ENCODE results near the gene CKLF. TPM values are rescaled to one million over a fixed set of nuclear protein-coding genes. Genes with fewer than 3 reads are reported as not detected.

The CKLF gene
- total RNA-seq, 8 experiments from 2014 or later: 33.8 to 69.7 (median 54.0) TPM

Other genes with a start within 250 kb of the CKLF start
- 1 to 10 TPM in 3 of 8 experiments, under 1 TPM in 4, not detected in 1; 0.05 to 5.3 (median 0.84) TPM for gene CDH5, start 185.9 kb upstream of the CKLF start, total RNA-seq
- 10 to 100 TPM in 2 of 8 experiments, 1 to 10 TPM in 6; 1.5 to 11.5 (median 3.3) TPM for gene BEAN1, start 125.3 kb upstream of the CKLF start, total RNA-seq
- 10 to 100 TPM in 5 of 8 experiments, 1 to 10 TPM in 3; 7.1 to 38.4 (median 18.8) TPM for gene TK2, start 2.5 kb upstream of the CKLF start, total RNA-seq
- 1 to 10 TPM; 1.1 to 4.8 (median 3.5) TPM for gene CMTM1, start 13.9 kb downstream of the CKLF start, total RNA-seq
- gene CMTM2, start 26.9 kb downstream of the CKLF start, total RNA-seq: 1 to 10 TPM in 1 of 8 experiments, under 1 TPM in 2, not detected in 5; 0.63 to 1.1 (median 0.90) TPM
- gene CMTM3, start 52.1 kb downstream of the CKLF start, total RNA-seq: 10 to 100 TPM in 5 of 8 experiments, 1 to 10 TPM in 3; 5.7 to 42.6 (median 13.7) TPM
- gene CMTM4, start 144.2 kb downstream of the CKLF start, total RNA-seq: 10 to 100 TPM in 6 of 8 experiments, 1 to 10 TPM in 2; 8.3 to 45.3 (median 12.3) TPM
- 100 to 1,000 TPM in 5 of 8 experiments, 10 to 100 TPM in 3; 71.9 to 174 (median 114) TPM for gene DYNC1LI2, start 199.0 kb downstream of the CKLF start, total RNA-seq
- under 1 TPM in 2 of 8 experiments, not detected in 6; 0.05 to 0.09 TPM for gene TERB1, start 249.0 kb downstream of the CKLF start, total RNA-seq

Data from motor neuron (in vitro differentiated cells).